Choroid plexus epithelial cell (primary cell): Measurements from ENCODE around the gene MTCL1.

Experiments
- DNase-seq: peaks from one replicate; pipeline ENCODE4 v3.0.0-alpha.2; 2010; ENCODE audit warnings: low read depth
- H3K4me3 ChIP-seq: 2 replicates; pipeline ENCODE4 v1.5.1; 2011; ENCODE audit warnings: low read depth, mild to moderate bottlenecking, control low read depth, low read length, moderate library complexity
- TF ChIP-seq, protein P1 (sequence below): conservative IDR thresholded peaks from 2 replicates; pipeline ENCODE4 v1.5.1; 2011; ENCODE audit warnings: low read depth, mild to moderate bottlenecking, control low read depth, inconsistent platforms, low read length, moderate library complexity

The MTCL1 gene

DNA sequence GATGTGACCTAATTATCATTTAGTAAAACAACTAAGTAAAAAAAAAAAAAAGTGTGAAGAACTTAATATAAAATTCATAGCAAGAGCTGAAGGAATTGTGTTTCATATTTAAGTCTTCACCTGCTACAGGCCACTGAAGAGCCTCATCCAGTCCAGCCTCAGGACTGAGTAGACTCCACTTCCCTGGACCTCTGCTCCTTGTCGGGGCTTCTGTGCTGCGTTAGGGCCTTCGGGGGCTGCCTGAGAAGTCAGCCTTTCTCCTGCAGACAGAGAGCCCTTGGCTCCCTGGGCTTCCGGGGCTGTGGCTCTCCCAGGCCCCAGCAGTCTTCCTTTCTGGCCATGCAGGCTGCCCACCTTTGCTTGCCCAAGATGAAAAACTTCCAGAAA, 95.5 kb downstream of the MTCL1 start:
- TF ChIP-seq, protein P1, sequence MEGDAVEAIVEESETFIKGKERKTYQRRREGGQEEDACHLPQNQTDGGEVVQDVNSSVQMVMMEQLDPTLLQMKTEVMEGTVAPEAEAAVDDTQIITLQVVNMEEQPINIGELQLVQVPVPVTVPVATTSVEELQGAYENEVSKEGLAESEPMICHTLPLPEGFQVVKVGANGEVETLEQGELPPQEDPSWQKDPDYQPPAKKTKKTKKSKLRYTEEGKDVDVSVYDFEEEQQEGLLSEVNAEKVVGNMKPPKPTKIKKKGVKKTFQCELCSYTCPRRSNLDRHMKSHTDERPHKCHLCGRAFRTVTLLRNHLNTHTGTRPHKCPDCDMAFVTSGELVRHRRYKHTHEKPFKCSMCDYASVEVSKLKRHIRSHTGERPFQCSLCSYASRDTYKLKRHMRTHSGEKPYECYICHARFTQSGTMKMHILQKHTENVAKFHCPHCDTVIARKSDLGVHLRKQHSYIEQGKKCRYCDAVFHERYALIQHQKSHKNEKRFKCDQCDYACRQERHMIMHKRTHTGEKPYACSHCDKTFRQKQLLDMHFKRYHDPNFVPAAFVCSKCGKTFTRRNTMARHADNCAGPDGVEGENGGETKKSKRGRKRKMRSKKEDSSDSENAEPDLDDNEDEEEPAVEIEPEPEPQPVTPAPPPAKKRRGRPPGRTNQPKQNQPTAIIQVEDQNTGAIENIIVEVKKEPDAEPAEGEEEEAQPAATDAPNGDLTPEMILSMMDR: no peak
- no peak overlapping the region for H3K4me3 ChIP-seq
- DNase-seq: no peak

DNA sequence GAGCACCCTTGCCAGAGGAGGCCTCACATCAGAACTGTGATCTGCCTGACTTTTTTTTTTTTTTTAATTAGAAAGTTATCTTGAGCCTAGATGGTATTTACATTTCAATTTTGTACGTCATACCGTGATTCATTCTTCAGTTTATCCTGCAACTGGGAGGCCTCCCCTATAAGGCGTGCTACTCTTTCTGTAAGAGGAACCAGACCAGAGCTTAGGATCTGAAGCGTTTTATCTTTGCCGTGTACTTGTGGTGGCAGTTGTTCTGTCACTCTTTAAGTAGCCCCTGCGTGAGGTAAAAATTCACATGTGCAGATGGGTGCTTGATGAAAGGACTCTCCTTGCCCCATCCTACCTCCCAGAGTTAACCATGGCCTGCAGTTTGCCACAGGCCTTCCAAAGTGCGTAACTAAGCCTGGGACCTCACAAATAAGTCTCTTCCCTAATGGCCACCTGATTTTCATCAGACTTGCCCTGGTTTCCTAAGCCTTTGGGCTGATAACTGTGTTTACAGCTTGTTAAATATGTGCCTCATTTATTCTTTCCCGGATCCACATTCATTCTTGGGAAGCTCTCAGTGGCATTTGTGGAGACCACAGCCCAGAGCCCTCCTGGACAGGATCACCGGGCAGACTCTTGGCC, 96.0 kb downstream of the MTCL1 start:
- peak; percentile 92 for DNase-seq
- no peak overlapping the region for H3K4me3 ChIP-seq
- TF ChIP-seq, protein P1: no peak

DNA sequence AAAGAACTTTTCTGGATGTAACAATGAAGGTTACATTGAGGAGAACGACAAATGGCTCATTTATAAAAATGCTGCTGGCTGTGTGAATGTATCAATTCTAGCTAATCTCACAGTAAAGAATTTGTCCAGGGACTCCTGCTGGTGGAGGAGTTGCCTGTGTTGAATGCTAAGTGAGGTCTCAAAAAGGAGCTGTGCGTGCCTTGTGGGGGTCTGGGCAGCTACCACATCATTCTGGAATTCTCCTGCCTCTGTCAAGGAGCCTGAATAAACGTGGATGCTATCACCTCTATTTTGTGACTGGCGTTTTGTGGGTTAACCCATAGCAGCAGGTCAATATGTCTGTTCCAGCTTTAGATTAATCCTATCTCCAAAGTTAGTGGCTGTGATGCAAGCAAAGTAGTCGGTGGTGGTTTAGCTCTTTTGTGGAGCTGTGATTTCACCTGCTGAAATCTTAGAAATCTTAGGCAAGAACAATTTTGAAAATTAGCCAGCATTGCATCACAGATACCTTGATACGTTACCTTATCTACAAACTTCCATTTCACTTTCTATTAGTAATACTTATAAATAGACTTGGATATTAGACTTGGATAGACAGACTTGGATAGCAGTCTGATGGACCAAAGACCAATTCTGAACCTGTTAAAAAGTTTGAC, 96.8 kb downstream of the MTCL1 start:
- TF ChIP-seq, protein P1: peak; percentile 37
- DNase-seq: peak; percentile 30
- H3K4me3 ChIP-seq: no peak overlapping the region

DNA sequence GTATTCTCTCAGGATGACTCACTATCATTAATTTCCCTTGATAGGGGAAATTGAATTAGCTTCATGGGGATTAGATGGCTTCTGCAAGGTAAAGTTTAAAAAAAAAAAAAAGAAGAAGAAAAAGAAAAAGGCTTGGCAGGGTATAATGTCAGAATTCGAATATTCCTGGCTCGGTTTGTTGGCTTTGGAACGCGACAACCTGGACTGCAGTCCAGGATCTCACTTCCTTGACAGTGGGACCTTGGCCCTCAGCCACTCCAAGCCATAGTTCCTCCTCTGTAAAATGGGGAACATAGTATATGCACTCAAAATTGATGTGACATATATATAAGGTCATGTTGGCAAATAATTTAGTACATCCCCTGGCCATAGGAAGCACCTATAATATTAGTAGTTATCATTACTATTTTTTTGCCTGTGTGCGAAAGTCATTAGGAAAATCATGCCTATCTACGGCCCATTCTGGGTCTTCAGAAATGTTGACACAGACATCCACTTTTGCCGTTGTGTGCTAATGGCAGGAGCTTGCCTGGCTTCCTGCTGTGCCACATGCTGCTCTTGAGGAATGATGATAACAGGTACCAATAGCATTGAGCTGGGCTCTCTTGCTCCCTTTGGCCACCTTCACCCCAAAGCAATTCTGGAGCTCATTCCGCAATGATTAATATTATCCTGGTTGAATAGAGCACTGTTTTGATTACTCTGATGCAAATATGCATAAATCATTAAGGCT, 97.9 kb downstream of the MTCL1 start:
- TF ChIP-seq, protein P1: no peak
- no peak overlapping the region for H3K4me3 ChIP-seq
- DNase-seq: no peak

DNA sequence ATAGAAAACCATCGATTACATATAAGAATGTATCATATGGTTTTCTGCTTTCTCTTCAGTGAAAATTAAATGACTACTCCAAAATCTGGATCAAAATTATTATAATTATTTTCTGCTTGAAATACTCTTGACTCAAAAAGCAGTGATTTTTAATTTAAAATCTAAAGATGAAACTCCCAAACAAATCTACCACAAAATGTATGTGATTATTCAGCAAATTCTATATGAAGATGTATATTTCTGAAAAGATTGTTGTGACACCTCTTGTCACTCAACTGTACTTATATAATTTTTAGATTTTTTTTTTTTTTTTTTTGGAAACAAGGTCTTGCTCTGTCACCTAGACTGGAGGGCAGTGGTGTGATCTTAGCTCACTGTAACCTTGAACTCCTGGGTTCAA, 98.6 kb downstream of the MTCL1 start:
- TF ChIP-seq, protein P1: no peak
- H3K4me3 ChIP-seq: no peak overlapping the region
- no peak for DNase-seq

DNA sequence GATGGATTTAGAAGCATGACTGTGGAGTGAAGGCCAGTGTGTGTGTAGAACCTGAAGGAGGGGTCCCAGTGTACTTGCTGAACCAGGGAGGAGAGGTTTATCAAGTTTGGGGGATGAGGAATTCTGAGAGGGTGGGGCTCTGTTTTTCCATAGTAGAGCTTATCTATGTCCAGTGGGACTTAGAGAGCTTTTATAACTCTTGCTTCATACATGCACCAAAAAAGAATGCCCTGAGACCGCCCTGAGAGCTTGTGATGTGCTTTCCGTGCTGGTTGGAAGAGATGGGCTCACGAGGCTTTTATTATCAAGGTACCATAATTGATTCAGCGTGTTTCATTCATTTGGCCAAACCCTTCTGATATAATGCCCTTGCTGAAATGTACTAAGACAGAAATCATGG, 100.2 kb downstream of the MTCL1 start:
- TF ChIP-seq, protein P1: no peak
- DNase-seq: no peak
- no peak overlapping the region for H3K4me3 ChIP-seq
